ENCODE data around the gene TSHZ2.

DNA sequence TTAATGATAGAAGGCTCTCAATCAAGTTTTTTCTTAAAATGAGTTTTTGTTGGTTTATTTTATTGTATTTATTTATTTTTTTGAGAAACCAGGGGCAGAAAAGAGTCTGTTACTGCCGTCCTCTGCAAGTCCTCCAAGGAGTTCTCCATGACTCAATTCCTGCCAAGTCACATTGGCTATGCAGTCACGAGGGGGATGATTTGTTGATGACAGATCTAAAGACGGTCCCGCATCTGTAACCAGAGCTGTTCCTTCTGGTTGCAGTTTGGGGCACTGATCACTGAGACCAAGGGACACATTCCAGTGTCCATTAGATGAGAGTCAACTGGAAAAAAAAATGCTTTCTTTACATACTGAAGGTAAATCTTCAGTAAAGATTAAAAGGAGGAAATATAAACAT lies 13.9 kb upstream of the TSHZ2 start:
- TF ChIP-seq, protein P1, sequence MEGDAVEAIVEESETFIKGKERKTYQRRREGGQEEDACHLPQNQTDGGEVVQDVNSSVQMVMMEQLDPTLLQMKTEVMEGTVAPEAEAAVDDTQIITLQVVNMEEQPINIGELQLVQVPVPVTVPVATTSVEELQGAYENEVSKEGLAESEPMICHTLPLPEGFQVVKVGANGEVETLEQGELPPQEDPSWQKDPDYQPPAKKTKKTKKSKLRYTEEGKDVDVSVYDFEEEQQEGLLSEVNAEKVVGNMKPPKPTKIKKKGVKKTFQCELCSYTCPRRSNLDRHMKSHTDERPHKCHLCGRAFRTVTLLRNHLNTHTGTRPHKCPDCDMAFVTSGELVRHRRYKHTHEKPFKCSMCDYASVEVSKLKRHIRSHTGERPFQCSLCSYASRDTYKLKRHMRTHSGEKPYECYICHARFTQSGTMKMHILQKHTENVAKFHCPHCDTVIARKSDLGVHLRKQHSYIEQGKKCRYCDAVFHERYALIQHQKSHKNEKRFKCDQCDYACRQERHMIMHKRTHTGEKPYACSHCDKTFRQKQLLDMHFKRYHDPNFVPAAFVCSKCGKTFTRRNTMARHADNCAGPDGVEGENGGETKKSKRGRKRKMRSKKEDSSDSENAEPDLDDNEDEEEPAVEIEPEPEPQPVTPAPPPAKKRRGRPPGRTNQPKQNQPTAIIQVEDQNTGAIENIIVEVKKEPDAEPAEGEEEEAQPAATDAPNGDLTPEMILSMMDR (conservative IDR thresholded peaks at IDR 0.05), result no peak
- TF ChIP-seq ZFX (IDR thresholded peaks at IDR 0.05), result no peak

Measured in C4-2B (cell line).